ENCODE measurements around the gene REPS1.
"Not testable (repeated sequence)": the region's sequence is repeated elsewhere in the genome, so short reads cannot be mapped to it uniquely, and the experiment has no call there.

The REPS1 gene, protein sequence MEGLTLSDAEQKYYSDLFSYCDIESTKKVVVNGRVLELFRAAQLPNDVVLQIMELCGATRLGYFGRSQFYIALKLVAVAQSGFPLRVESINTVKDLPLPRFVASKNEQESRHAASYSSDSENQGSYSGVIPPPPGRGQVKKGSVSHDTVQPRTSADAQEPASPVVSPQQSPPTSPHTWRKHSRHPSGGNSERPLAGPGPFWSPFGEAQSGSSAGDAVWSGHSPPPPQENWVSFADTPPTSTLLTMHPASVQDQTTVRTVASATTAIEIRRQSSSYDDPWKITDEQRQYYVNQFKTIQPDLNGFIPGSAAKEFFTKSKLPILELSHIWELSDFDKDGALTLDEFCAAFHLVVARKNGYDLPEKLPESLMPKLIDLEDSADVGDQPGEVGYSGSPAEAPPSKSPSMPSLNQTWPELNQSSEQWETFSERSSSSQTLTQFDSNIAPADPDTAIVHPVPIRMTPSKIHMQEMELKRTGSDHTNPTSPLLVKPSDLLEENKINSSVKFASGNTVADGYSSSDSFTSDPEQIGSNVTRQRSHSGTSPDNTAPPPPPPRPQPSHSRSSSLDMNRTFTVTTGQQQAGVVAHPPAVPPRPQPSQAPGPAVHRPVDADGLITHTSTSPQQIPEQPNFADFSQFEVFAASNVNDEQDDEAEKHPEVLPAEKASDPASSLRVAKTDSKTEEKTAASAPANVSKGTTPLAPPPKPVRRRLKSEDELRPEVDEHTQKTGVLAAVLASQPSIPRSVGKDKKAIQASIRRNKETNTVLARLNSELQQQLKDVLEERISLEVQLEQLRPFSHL

GRCh38 chr6:138987643-138988468, at the start of gene REPS1:
Gene REPS1, minus strand, starts transcription at chr6:138988253. Its CDS starts 571 bp downstream, at chr6:138987682.
- peak; percentile 84 to 92 for DNase-seq (ENCODE audit: low read depth in 1 of 2, low spot score in 1 of 2)

- no peak for DNase-seq (ENCODE audit: low read depth in 1 of 2, low spot score in 1 of 2)
These were observed 49.4 kb upstream of the REPS1 start for GRCh38 chr6:139037490-139037889.

- DNase-seq (ENCODE audit: low read depth in 1 of 2, low spot score in 1 of 2): no peak
These were observed 42.3 kb upstream of the REPS1 start for GRCh38 chr6:139030228-139030963.

- DNase-seq (ENCODE audit: low read depth in 1 of 2, low spot score in 1 of 2): no peak
These were observed 41.6 kb upstream of the REPS1 start for GRCh38 chr6:139029470-139030227.

DNA sequence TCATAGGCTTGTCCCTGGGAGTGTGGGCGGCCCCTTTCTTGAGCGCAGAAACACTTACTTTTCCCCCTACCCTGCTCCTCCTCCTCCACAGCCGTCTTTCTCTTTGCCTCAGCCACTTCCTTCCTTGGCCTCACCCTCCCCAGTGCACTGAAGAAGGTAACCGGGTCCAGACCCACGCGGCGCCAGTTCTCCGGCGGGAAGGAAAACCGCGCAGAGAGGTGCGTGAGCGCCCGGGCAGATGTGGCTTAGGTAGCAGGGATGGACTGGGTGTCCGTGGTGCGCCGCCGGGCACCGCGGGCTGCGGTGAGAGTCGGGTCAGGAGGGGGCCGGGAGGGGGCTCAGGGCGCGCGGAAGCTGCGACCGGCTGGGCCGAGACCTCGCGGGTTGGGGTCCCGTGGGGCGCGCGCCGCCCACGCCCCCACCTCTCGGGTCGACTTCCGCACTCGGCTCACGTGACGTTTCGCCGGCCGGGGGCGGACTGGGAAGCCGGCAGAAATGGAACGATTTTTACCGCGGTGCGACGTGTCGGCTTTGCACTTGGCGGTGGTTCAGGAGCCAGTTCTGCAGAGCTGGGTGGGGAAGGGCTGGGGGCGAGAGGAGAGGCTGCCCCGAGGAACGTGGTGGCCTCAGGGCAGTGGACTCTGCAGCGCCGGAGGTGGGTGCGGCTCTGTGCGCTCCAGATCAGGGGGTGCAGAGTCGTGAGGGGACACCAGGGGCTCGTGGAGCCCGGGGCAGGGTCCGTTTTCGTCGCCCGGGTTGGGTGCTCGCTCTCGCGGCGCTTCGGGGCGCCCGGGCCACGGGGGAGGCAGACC, 40.8 kb upstream of the REPS1 start, which contains the start of gene ABRACL:
Gene ABRACL, plus strand, starts transcription at position 88 of the 812 bp plus-strand sequence. CDS start 5,416 bp downstream, outside the sequence.
- peak; percentile 41 to 72 for DNase-seq (ENCODE audit: low read depth in 1 of 2, low spot score in 1 of 2)

GRCh38 chr6:139028215-139028657, 40.2 kb upstream of the REPS1 start:
- DNase-seq (ENCODE audit: low read depth in 1 of 2, low spot score in 1 of 2): no peak

GRCh38 chr6:139027620-139028182, 39.6 kb upstream of the REPS1 start:
- DNase-seq (ENCODE audit: low read depth in 1 of 2, low spot score in 1 of 2): no peak

- DNase-seq (ENCODE audit: low read depth in 1 of 2, low spot score in 1 of 2): not testable (repeated sequence)
These were observed 37.4 kb upstream of the REPS1 start for GRCh38 chr6:139025416-139025815.

- no peak for DNase-seq (ENCODE audit: low read depth in 1 of 2, low spot score in 1 of 2)
These were observed 32.6 kb upstream of the REPS1 start for GRCh38 chr6:139020689-139021088.

DNA sequence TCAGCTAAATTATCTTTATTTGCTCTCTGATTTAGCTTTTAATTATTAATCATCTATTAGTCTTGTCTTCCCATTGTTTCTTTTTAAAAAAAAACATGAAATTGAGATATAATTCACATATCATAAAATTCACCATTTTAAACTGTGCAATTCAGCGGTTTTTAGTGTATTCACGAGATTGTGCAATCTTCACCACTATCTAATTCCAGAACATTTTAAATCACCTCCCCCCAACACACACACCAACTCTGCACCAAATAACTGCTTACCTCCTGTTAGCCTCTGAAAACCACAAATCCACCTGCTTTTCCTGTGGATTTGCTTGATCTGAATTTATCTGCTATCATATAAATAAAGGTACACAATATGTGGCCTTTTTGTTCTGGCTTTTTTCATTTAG, 31.7 kb upstream of the REPS1 start:
- no peak for DNase-seq (ENCODE audit: low read depth in 1 of 2, low spot score in 1 of 2)

GRCh38 chr6:139017227-139017626, 29.2 kb upstream of the REPS1 start:
- no peak for DNase-seq (ENCODE audit: low read depth in 1 of 2, low spot score in 1 of 2)

DNA sequence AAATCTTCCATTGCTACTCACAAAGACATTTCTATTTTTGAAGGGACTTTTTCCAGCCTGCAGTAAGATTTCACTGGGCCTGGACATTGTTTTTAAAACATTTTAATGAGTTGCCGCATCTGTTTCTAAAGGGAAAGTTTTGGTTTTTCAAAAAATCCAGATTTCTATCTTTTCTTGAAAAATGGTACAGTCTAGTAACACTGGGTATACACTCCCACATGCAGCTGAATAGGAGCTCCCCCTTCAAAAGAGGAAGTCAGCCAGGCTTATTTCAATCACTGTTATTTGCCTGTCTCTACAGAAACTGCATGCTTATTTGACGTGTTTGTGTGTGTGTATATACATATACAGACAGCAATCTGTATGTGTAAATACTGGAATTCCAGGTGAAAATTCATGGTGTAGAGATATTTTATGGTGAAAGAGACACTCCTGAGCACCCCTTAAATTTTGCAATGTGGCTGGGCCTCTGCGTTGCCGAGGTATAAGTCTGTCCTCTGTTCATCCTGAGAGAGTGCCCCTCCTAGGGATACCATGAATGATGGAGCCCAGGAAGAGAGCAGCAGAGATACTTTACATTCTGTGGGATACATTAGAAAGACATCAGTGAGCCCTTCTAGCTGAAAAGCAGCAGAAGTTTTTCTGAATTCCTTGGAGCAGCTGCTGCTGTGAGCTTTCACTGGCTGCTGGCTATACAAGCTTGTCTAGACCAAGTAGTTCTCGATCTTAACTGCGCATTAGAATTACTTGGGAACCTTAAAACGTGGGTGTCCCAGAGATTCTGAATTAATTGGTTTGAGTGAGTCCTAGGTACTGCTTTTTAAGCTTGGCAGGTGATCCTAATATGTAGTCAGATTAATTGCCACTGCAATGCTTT, 28.5 kb upstream of the REPS1 start:
- no peak for DNase-seq (ENCODE audit: low read depth in 1 of 2, low spot score in 1 of 2)

GRCh38 chr6:139014945-139015344, 26.9 kb upstream of the REPS1 start:
- DNase-seq (ENCODE audit: low read depth in 1 of 2, low spot score in 1 of 2): no peak

GRCh38 chr6:139013185-139013800, 25.2 kb upstream of the REPS1 start:
- DNase-seq (ENCODE audit: low read depth in 1 of 2, low spot score in 1 of 2): no peak

GRCh38 chr6:139011980-139012379, 23.9 kb upstream of the REPS1 start:
- no peak for DNase-seq (ENCODE audit: low read depth in 1 of 2, low spot score in 1 of 2)

DNA sequence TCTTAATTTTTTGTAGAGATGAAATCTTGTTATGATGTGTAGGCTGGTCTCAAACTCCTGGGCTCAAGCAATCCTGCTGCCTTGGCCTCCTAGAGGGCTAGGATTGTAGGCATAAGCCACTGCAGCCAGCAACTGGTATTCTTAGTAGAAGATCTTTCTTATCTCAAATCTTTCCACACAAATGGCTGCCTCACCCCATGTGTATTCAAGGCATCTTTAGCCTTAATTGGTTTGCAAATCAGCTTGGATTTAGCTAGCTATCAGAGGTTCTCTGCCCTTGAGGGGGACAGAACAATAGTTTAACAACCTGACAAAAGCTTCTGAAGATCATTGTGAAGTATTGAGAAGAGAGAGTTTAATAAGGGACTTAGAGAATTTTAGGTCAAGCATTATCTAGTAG, 22.6 kb upstream of the REPS1 start:
- no peak for DNase-seq (ENCODE audit: low read depth in 1 of 2, low spot score in 1 of 2)

GRCh38 chr6:139008117-139008516, 20.1 kb upstream of the REPS1 start:
- no peak for DNase-seq (ENCODE audit: low read depth in 1 of 2, low spot score in 1 of 2)
